SHP77 (cell line): Measurements from ENCODE around the gene GALNT17.

Source experiments
- DNase-seq, 2 experiments: peaks; one replicate each; lab custom pipeline; 2025; lab: John Stamatoyannopoulos, UW

The GALNT17 gene

GRCh38 chr7:71459132-71459531 lies 327.2 kb downstream of the GALNT17 start:
- DNase-seq, result no peak

- no peak for DNase-seq
Measured at GRCh38 chr7:71461572-71461971, 329.6 kb downstream of the GALNT17 start.

- no peak for DNase-seq
Measured at GRCh38 chr7:71465741-71466189, 333.8 kb downstream of the GALNT17 start.

DNA sequence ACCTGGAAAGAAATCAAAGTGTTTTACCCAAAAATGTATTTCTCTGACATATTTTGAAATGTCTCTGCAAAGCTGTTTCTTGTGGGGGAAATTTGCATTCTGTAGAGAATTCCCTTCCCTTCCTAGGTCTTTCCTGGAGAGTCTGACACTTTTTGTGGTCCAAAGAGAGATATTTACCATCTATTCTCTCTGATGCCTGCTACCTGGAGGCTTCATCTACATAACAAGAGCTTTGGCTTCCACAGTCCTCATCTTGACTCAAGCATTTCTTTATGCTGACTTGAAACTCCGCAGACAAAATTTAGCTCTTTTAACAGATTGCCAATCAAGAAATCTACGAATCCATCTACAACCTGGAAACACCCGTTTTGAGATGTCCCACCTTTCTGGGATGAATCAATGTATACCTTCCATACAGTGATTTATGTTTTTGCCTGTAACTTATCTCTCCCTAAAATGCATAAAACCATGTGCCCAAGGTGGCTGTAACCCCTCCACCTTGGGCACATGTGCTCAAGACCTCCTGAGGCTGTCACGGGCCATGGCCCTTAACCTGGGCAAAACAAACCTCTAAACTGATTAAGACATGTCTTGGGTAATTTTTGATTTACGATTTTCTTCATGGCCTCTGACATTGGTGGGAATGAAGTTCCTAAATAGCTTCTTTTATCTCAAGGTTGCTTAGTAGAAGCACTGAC lies 334.7 kb downstream of the GALNT17 start:
- DNase-seq, result no peak

GRCh38 chr7:71470326-71470725 lies 338.4 kb downstream of the GALNT17 start:
- no peak for DNase-seq

- no peak for DNase-seq
Measured at GRCh38 chr7:71470830-71471229, 338.9 kb downstream of the GALNT17 start.

DNA sequence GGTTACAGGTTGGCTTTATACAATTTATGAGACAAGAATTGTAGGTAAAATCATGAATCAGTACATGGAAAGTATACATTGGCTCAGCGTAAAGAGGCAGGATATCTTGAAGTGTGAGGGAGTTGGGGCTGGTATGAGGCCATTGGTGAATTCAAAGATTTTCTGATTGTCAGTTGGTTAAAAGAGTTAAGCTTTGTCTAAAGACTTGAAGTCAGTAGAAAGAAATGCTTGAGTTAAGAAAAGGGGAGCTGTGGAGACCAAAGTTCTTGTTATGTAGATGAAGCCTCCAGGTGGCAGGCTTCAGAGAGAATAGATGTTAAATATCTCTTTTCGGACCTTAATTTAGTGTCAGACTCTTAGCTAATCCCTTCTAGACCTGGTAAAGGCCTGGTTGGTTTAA lies 341.0 kb downstream of the GALNT17 start:
- DNase-seq, result no peak

GRCh38 chr7:71473366-71473967 lies 341.5 kb downstream of the GALNT17 start:
- no peak for DNase-seq

DNA sequence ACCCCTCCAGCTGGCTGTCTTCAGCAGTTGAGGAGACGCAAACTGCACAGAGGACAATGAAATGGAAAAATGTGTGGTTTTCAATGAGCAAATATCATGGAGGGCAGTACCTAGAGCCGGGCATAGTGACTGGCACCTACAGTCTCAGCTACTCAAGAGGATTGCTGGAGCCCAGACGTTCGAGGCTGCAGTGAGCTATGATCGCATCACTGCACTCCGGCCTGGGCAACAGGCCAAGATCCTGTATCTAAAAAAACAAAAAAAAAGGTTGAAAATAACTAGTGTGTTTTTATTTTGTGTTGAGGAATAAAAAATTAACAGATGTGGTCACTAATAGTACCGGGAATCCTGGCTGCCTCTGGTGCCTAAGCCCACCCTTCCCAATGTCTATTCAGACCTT lies 345.5 kb downstream of the GALNT17 start:
- DNase-seq, result no peak

- no peak for DNase-seq
Measured at GRCh38 chr7:71479231-71479630, 347.3 kb downstream of the GALNT17 start.

DNA sequence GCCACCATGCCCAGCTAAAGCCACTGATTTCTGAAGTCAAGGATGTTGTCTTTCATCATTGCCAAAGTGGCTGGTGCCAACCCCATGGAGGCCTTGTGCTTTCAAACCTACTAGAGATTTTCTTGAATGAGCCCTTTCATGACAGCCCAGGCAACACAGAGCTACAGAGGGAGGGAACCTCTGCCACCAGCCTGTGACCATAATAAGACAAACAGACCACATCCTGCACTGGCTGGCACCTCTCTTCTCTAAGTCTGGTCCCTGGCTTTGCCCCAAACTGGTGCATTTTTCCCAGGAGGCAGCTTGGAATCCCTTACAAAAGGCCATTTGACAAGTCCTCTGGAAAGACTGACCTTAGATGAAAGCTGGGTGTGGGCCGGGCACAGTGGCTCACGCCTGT lies 348.8 kb downstream of the GALNT17 start:
- DNase-seq, result no peak

- peak; percentile 36 to 60 for DNase-seq
Measured at GRCh38 chr7:71482284-71482683, 350.3 kb downstream of the GALNT17 start.

DNA sequence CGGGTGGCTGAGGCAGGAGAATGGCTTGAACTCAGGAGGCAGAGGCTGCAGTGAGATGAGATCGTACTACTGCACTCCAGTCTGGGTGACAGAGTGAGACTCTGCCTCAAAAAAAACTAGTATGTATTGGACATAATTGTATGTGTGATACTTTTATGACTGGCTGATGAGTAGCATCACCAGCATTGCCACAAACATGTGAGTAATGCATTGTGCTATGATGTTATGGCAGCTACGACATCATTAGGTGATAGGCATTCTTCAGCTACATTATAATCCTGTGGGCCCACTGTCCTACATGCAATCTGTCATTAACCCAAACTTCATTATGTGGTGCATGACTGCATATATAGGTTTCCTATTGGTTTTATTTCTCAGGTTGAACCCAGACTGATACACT lies 352.4 kb downstream of the GALNT17 start:
- DNase-seq, result no peak

DNA sequence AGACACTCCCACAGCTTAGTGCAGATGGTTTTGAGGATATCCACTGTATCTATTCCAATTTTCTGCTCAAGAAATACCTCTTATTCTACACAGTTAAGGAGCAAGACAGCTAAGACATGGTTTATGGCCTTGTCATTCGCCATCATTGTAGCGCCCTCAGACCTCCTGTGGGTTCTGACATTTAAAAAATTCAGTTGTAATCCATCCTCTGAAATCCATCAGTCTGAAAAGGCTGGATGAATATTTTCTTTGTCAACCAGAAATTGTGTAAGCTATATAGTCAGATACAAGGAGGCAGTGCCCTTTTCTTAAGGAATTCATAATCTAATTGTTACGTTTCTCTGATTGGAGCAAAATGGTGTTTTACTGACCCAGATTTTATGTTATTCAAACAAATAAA lies 353.6 kb downstream of the GALNT17 start:
- DNase-seq, result no peak

DNA sequence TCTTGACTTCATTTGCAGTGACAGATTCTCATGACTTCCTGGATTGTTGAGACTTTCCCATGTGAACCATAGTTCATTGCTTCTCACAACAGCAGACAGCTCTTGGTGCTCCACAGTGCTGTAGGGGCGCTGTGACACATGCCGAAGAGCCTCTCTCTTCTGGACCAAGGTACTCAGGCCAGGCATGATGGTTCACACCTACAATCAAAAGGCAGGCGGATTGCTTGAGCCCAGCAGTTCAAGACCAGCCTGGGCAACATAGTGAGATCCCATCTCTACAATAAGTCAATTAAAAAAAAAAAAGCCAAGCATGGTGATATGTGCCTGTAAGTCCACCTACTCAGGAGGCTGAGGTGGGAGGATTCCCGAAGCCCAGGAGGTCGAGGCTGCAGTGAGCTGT lies 354.5 kb downstream of the GALNT17 start:
- no peak for DNase-seq

DNA sequence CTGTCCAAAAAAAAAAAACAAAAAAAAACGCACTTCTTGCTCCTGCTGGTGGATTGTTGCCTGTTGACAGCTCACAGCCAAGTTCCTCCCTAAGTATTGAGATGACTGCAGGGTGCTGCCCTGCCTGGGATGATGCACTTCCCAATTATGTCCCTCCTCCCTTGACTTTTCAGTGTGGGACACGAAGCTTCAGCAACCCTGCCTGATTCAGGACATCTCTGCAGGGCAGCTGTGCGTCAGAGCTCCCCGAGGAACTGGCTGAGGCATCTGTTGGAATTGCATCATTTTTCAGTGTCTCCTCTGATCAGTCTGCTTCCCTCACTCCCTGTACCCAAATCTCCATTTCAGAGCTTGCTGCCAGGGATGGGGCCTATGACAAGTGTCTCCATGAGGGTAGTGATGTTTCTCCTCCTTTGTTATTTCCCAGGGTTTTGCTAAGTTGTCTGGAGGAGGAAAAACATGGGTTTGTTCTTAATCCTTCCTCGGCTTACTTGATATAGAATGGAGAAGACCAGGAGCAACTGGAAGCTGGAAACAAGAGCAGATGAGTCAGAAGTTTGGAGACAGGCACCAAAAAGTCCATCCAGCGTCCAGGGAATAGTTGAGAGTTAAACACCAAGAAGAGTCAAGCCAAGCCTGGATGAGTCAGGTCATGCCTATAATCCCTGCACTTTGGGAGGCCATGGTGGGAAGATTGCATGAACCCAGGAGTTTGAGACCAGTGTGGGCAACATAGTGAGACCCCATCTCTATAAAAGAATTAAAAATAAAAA lies 355.1 kb downstream of the GALNT17 start:
- DNase-seq, result no peak

- DNase-seq, result no peak
Measured at GRCh38 chr7:71488308-71488707, 356.4 kb downstream of the GALNT17 start.

GRCh38 chr7:71491336-71491735 lies 359.4 kb downstream of the GALNT17 start:
- no peak for DNase-seq

GRCh38 chr7:71495828-71496227 lies 363.9 kb downstream of the GALNT17 start:
- no peak for DNase-seq

- no peak for DNase-seq
Measured at GRCh38 chr7:71497256-71497946, 365.5 kb downstream of the GALNT17 start.

DNA sequence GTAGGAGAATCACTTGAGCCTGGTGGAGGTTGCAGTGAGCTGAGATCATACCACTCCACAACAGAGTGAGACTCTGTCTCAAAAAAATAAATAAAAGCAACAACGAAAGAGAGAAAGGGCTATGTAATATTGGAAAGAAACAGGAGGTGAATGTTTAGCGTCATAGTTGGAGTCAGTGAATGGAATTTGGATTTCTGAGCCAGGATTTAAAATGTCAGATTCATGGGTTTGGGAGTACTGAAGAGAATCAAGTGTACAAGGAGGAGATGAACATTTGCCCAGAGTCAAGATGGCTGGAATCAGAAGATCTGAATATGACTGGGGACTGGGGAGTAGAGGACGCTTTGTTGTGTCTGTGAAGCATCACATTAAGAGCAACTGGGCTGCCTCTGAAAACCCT lies 366.4 kb downstream of the GALNT17 start:
- no peak for DNase-seq

DNA sequence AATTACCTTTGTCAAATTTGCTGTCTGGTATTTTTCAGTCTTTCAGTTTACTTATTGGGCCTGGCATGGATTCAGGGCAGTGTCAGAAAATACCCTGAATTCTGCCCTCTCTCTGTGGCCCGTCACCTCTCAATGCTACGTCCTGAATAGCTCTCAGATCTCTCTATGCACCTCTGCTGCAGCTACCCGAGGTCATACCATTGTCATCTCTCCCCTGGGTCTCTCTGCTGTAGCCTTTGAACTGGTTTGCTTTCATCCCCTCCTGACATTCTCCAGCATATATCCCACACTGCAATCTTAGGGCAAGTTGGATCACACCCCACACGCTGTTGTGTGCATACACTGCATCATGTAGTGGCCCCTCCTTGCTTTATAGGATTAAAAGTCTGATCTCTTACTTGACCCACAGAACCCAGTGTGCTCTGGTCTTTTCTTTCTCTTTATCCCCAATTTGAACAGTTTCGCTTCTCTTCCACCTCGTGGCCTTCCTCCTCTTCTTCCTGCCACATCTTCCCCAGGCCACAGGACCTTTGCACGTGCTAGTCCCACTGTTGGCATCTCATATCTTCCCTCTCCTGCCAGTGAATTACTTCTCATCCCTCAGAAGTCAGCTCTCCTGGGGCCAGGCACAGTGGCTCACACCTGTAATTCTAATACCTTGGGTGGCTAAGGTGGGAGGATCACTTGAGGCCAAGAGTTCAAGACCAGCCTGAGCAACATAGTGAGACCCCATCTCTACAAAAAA lies 372.9 kb downstream of the GALNT17 start:
- no peak for DNase-seq
